HCT116 (cell line): Measurements from ENCODE around the gene NAALADL2. TPM values are rescaled to one million over a fixed set of nuclear protein-coding genes. Genes with fewer than 3 reads are reported as not detected.

Source experiments
- ATAC-seq: fragments of 200-7000 bp; cut with Tn5 transposase; 2 replicates; pipeline ENCODE4 v1.9.1; 2020; ENCODE audit warnings: mild to moderate bottlenecking, moderate library complexity
- BruUV-seq: library from RNA; stranded (reverse); fragments of 400-500 nt; replicated peaks from 2 replicates; lab custom pipeline; 2021; lab: Mats Ljungman, UMichigan
- CTCF ChIA-PET: fragments of 300-600 bp; sonication (Branson Sonifier 250); formaldehyde crosslinking; loops from one replicate; lab custom pipeline; 2021; ENCODE audit warnings: antibody characterized with exemption; lab: Charles Lee
- POLR2A ChIA-PET: fragments of 300-600, 350-600 bp; sonication (Branson Sonifier 250); formaldehyde crosslinking; loops from one replicate; lab custom pipeline; 2021; ENCODE audit warnings: antibody characterized with exemption; lab: Charles Lee
- RAD21 ChIA-PET, 2 experiments: fragments of 300-600 bp; sonication (Branson Sonifier 250); formaldehyde crosslinking; loops; one replicate each; lab custom pipeline; 2023; ENCODE audit warnings: low total read pairs in 2 of 2; ENCODE audit not compliant: uncharacterized antibody in 2 of 2, unreplicated experiment in 2 of 2, low non-redundant PET in 1 of 2; lab: Charles Lee
- DNase-seq: peaks from one replicate; pipeline ENCODE4 v3.0.0-alpha.2; 2010; ENCODE audit warnings: low read depth, low spot score
- H2AFZ ChIP-seq: fragments of 200-600 bp; shearing (Covaris generic), sonication (generic); 2 replicates; pipeline ENCODE4 v1.6.1; 2017; ENCODE audit warnings: low read depth, mixed run types, mixed read lengths, antibody characterized with exemption, low read length; ENCODE audit not compliant: poor library complexity, severe bottlenecking
- H3K27ac ChIP-seq: 2 replicates; pipeline ENCODE4 v1.5.1; 2012; ENCODE audit warnings: low read depth, low read length
- H3K27me3 ChIP-seq: fragments of 200-600 bp; sonication (generic); 2 replicates; pipeline ENCODE4 v1.6.1; 2016; ENCODE audit warnings: mixed run types, low read length, mixed read lengths; ENCODE audit not compliant: insufficient read depth
- H3K36me3 ChIP-seq, 2 experiments: fragments of 200-500 bp in 1 of 2; fragments of 200-600 bp in 1 of 2; sonication (Bioruptor generic) in 1 of 2; sonication (generic) in 1 of 2; 2 replicates each; pipeline versions ENCODE4 v1.5.1 to v1.6.1; 2014 to 2016; ENCODE audit warnings: low read length in 2 of 2, inconsistent platforms in 1 of 2, mixed read lengths in 1 of 2, mixed run types in 1 of 2; ENCODE audit not compliant: insufficient read depth in 2 of 2, control insufficient read depth in 1 of 2
- H3K4me1 ChIP-seq, 2 experiments: fragments of 200-600 bp in 1 of 2; sonication (generic) in 1 of 2; 2 replicates each; pipeline versions ENCODE4 v1.5.1 to v1.6.1; 2012 to 2017; ENCODE audit warnings: low read length in 2 of 2, inconsistent platforms in 1 of 2, mild to moderate bottlenecking in 1 of 2, mixed read lengths in 1 of 2, mixed run types in 1 of 2, moderate library complexity in 1 of 2; ENCODE audit not compliant: insufficient read depth in 2 of 2, control insufficient read depth in 1 of 2
- H3K4me2 ChIP-seq: fragments of 200-600 bp; sonication (generic); 2 replicates; pipeline ENCODE4 v1.6.1; 2017; ENCODE audit warnings: mixed run types, low read length, mixed read lengths
- H3K4me3 ChIP-seq, 2 experiments: fragments of 200-600 bp in 1 of 2; sonication (generic) in 1 of 2; replicated peaks in 1 of 2; 2 replicates each; pipeline ENCODE4 v1.5.1; 2011 to 2016; ENCODE audit warnings: low read length in 2 of 2, control low read depth in 1 of 2, low read depth in 1 of 2, mild to moderate bottlenecking in 1 of 2, mixed read lengths in 1 of 2, mixed run types in 1 of 2
- H3K79me2 ChIP-seq: fragments of 200-600 bp; sonication (generic); 2 replicates; pipeline ENCODE4 v1.6.1; 2017; ENCODE audit warnings: mild to moderate bottlenecking, mixed run types, low read length, moderate library complexity, mixed read lengths; ENCODE audit not compliant: insufficient read depth
- H3K9ac ChIP-seq: fragments of 200-600 bp; sonication (generic); 2 replicates; pipeline ENCODE4 v1.6.1; 2016; ENCODE audit warnings: low read length, mixed read lengths
- H3K9me2 ChIP-seq: fragments of 200-600 bp; sonication (generic), shearing (Covaris generic); 2 replicates; pipeline ENCODE4 v1.6.1; 2017; ENCODE audit warnings: mixed run types, mild to moderate bottlenecking, moderate library complexity; ENCODE audit not compliant: insufficient read depth
- H3K9me3 ChIP-seq, 2 experiments: fragments of 200-500 bp in 1 of 2; fragments of 200-600 bp in 1 of 2; sonication (Bioruptor generic) in 1 of 2; sonication (generic) in 1 of 2; 2 replicates each; pipeline ENCODE4 v1.6.1; 2014 to 2017; ENCODE audit warnings: low read length in 2 of 2, mixed read lengths in 2 of 2, inconsistent platforms in 1 of 2, low read depth in 1 of 2, mild to moderate bottlenecking in 1 of 2, mixed run types in 1 of 2, moderate library complexity in 1 of 2; ENCODE audit not compliant: control insufficient read depth in 1 of 2, insufficient read depth in 1 of 2
- H4K20me1 ChIP-seq: fragments of 200-600 bp; sonication (generic), shearing (Covaris generic); 2 replicates; pipeline ENCODE4 v1.6.1; 2017; ENCODE audit warnings: mixed run types, mild to moderate bottlenecking, moderate library complexity; ENCODE audit not compliant: insufficient read depth
- ATF3 ChIP-seq: IDR thresholded peaks from 2 replicates; pipeline ENCODE4 v1.6.1; 2012
- CBX3 ChIP-seq: IDR thresholded peaks from 2 replicates; pipeline ENCODE4 v1.6.1; 2012; ENCODE audit warnings: low read depth
- EZH2phosphoT487 ChIP-seq: fragments of 200-600 bp; IDR thresholded peaks from 2 replicates; pipeline ENCODE4 v1.6.1; 2018; ENCODE audit warnings: antibody characterized with exemption, borderline replicate concordance
- FOSL1 ChIP-seq: IDR thresholded peaks from 2 replicates; pipeline ENCODE4 v1.6.1; 2012; ENCODE audit warnings: low read depth
- MAX ChIP-seq: IDR thresholded peaks from 2 replicates; pipeline ENCODE4 v1.6.1; 2012
- POLR2A ChIP-seq: IDR thresholded peaks from 2 replicates; pipeline ENCODE4 v1.7.0; 2011; ENCODE audit warnings: borderline replicate concordance; ENCODE audit not compliant: insufficient read depth, insufficient read length; ENCODE audit errors: extremely low read depth
- POLR2AphosphoS5 ChIP-seq: IDR thresholded peaks from 2 replicates; pipeline ENCODE4 v1.6.1; 2011; ENCODE audit warnings: mild to moderate bottlenecking, low read depth, low read length, moderate library complexity
- SIN3A ChIP-seq: IDR thresholded peaks from 2 replicates; pipeline ENCODE4 v1.6.1; 2012; ENCODE audit warnings: low read depth
- TCF7L2 ChIP-seq: IDR thresholded peaks from 2 replicates; pipeline ENCODE4 v1.7.0; 2011; ENCODE audit warnings: borderline replicate concordance, inconsistent platforms; ENCODE audit not compliant: insufficient read depth, insufficient read length; ENCODE audit errors: extremely low read depth
- ZFX ChIP-seq: fragments of 450-650 bp; IDR thresholded peaks from 2 replicates; pipeline ENCODE4 v1.6.1; 2017
- intact Hi-C: fragments of 100-400 bp; cut with micrococcal nuclease; formaldehyde crosslinking; loops from 2 replicates; pipeline ENCODE4 v1.10.0; 2022
- total RNA-seq: library from RNA; stranded (reverse); gene quantifications from one replicate; pipeline ENCODE4 v1.2.1, GENCODE V29; 2021; ENCODE audit not compliant: unreplicated experiment
- TF ChIP-seq, protein P1 (sequence below), 3 experiments: fragments of 200-600 bp in 1 of 3; sonication (generic) in 1 of 3; IDR thresholded peaks in 2 of 3; conservative IDR thresholded peaks in 1 of 3; 2 replicates each; pipeline ENCODE4 v1.5.1; 2012 to 2017; ENCODE audit warnings: low read depth in 2 of 3, low read length in 2 of 3, antibody characterized with exemption in 1 of 3, borderline replicate concordance in 1 of 3, control low read depth in 1 of 3, mild to moderate bottlenecking in 1 of 3, mixed read lengths in 1 of 3, mixed run types in 1 of 3, moderate library complexity in 1 of 3; ENCODE audit not compliant: insufficient read depth in 1 of 3
- TF ChIP-seq, protein P2 (sequence below): IDR thresholded peaks from 2 replicates; pipeline ENCODE4 v1.6.1; 2012; ENCODE audit warnings: low read depth

Gene NAALADL2
- total RNA-seq, 1 experiment from 2014 or later: 2.9 TPM

GRCh38 chr3:175564363-175564762, 705.2 kb downstream of the NAALADL2 start:
- no peaks in the 10 kb centered on the region for H4K20me1 ChIP-seq
- POLR2A ChIA-PET: no interaction called here
- no peak overlapping the region for H2AFZ ChIP-seq
- TF ChIP-seq TCF7L2 (no peak), ATF3 (no peak), EZH2phosphoT487 (no peak), MAX (no peak), POLR2AphosphoS5 (no peak)
- TF ChIP-seq, protein P1, sequence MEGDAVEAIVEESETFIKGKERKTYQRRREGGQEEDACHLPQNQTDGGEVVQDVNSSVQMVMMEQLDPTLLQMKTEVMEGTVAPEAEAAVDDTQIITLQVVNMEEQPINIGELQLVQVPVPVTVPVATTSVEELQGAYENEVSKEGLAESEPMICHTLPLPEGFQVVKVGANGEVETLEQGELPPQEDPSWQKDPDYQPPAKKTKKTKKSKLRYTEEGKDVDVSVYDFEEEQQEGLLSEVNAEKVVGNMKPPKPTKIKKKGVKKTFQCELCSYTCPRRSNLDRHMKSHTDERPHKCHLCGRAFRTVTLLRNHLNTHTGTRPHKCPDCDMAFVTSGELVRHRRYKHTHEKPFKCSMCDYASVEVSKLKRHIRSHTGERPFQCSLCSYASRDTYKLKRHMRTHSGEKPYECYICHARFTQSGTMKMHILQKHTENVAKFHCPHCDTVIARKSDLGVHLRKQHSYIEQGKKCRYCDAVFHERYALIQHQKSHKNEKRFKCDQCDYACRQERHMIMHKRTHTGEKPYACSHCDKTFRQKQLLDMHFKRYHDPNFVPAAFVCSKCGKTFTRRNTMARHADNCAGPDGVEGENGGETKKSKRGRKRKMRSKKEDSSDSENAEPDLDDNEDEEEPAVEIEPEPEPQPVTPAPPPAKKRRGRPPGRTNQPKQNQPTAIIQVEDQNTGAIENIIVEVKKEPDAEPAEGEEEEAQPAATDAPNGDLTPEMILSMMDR (IDR thresholded peaks at IDR 0.05 in 2 of 3, conservative IDR thresholded peaks at IDR 0.05 in 1 of 3; ENCODE audit: borderline replicate concordance in 1 of 3, insufficient read depth in 1 of 3, low read depth in 2 of 3, low read length in 2 of 3): no peak
- TF ChIP-seq, all 23 proteins: peak for 0
- Histone ChIP-seq H3K36me3 (no peaks in the 10 kb centered on the region), H3K4me1 (no peaks in the 10 kb centered on the region), H3K27ac (no peak overlapping the region), H3K9me3 (no peaks in the 10 kb centered on the region), H3K27me3 (no peaks in the 10 kb centered on the region), H3K9me2 (no peaks in the 10 kb centered on the region), H3K4me3 (no peak overlapping the region), H3K79me2 (no peaks in the 10 kb centered on the region), H3K4me2 (no peak overlapping the region), H3K9ac (no peak overlapping the region)
- DNase-seq: no peak
- CTCF ChIA-PET: no interaction called here
- RAD21 ChIA-PET: no interaction called here
- no peak for ATAC-seq
- intact Hi-C loops: no loop called here
- BruUV-seq: no TSS peak

DNA sequence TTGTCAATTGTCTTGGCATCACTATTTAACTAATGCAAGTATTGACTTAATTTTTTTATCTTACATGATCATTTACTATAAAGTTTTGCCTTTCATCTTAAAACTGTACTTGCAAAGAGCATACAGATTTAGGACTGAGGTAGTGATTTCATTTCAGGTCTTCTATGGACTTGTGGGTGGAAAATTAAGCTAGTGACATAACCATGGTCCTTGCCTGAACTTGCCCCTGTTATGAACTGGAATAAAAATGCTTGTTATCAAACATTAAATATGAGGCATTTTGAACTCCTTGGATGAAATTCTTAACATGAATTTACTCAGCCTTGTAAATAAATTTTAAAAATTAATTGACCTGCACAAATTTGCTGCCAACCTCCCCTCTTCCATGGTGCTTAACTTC, 712.0 kb downstream of the NAALADL2 start:
- Histone ChIP-seq H3K4me1 (no peaks in the 10 kb centered on the region), H3K9me3 (no peaks in the 10 kb centered on the region), H3K36me3 (no peaks in the 10 kb centered on the region), H3K4me3 (no peak overlapping the region), H3K4me2 (no peak overlapping the region), H3K9me2 (no peaks in the 10 kb centered on the region), H3K79me2 (no peaks in the 10 kb centered on the region), H3K27me3 (no peaks in the 10 kb centered on the region), H3K27ac (no peak overlapping the region), H3K9ac (no peak overlapping the region), H2AFZ (no peak overlapping the region), H4K20me1 (no peaks in the 10 kb centered on the region)
- ChIA-PET RAD21 (no interaction called here), CTCF (no interaction called here), POLR2A (no interaction called here)
- ATAC-seq: no peak
- DNase-seq: no peak
- no TSS peak for BruUV-seq
- intact Hi-C loops: no loop called here
- no peak for TF ChIP-seq TCF7L2
- TF ChIP-seq, protein P2, sequence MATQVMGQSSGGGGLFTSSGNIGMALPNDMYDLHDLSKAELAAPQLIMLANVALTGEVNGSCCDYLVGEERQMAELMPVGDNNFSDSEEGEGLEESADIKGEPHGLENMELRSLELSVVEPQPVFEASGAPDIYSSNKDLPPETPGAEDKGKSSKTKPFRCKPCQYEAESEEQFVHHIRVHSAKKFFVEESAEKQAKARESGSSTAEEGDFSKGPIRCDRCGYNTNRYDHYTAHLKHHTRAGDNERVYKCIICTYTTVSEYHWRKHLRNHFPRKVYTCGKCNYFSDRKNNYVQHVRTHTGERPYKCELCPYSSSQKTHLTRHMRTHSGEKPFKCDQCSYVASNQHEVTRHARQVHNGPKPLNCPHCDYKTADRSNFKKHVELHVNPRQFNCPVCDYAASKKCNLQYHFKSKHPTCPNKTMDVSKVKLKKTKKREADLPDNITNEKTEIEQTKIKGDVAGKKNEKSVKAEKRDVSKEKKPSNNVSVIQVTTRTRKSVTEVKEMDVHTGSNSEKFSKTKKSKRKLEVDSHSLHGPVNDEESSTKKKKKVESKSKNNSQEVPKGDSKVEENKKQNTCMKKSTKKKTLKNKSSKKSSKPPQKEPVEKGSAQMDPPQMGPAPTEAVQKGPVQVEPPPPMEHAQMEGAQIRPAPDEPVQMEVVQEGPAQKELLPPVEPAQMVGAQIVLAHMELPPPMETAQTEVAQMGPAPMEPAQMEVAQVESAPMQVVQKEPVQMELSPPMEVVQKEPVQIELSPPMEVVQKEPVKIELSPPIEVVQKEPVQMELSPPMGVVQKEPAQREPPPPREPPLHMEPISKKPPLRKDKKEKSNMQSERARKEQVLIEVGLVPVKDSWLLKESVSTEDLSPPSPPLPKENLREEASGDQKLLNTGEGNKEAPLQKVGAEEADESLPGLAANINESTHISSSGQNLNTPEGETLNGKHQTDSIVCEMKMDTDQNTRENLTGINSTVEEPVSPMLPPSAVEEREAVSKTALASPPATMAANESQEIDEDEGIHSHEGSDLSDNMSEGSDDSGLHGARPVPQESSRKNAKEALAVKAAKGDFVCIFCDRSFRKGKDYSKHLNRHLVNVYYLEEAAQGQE: no peak
- no peak for TF ChIP-seq FOSL1
- no peak for TF ChIP-seq CBX3
- no peak for TF ChIP-seq POLR2A
- TF ChIP-seq EZH2phosphoT487: no peak
- TF ChIP-seq SIN3A: no peak
- no peak for TF ChIP-seq ZFX
- no peak for TF ChIP-seq MAX
